Liver (tissue), 9 donors: Measurements from ENCODE around the gene RPS6KB2. TPM values are rescaled to one million over a fixed set of nuclear protein-coding genes. Genes with fewer than 3 reads are reported as not detected.

ENCODE experiments used
- DNase-seq: peaks from one replicate; pipeline ENCODE4 v3.0.0-alpha.2; 2017; ENCODE audit warnings: low spot score
- H3K27ac ChIP-seq, 2 donors: one replicate each; pipeline ENCODE4 v1.7.0; 2013; ENCODE audit warnings: inconsistent platforms in 2 of 2, low read length in 2 of 2, control low read depth in 1 of 2, low read depth in 1 of 2, mild to moderate bottlenecking in 1 of 2
- H3K27me3 ChIP-seq, 4 donors: one replicate each; pipeline versions ENCODE4 v1.6.1 to v1.7.0; 2013; ENCODE audit warnings: low read length in 3 of 4, inconsistent platforms in 1 of 4, mild to moderate bottlenecking in 1 of 4, moderate library complexity in 1 of 4; ENCODE audit not compliant: control insufficient read depth in 4 of 4, insufficient read depth in 4 of 4
- H3K36me3 ChIP-seq, 4 donors: one replicate each; pipeline versions ENCODE4 v1.6.1 to v1.7.0; 2013; ENCODE audit warnings: low read length in 3 of 4, mild to moderate bottlenecking in 3 of 4, low read depth in 1 of 4, moderate library complexity in 1 of 4; ENCODE audit not compliant: control insufficient read depth in 4 of 4, insufficient read depth in 3 of 4
- H3K4me1 ChIP-seq, 4 donors: one replicate each; pipeline versions ENCODE4 v1.6.1 to v1.7.0; 2013; ENCODE audit warnings: low read length in 3 of 4, mild to moderate bottlenecking in 3 of 4, moderate library complexity in 1 of 4; ENCODE audit not compliant: control insufficient read depth in 4 of 4, insufficient read depth in 4 of 4
- H3K4me3 ChIP-seq, 3 donors: one replicate each; pipeline versions ENCODE4 v1.6.1 to v1.7.0; 2013; ENCODE audit warnings: low read length in 3 of 3, control low read depth in 1 of 3, low read depth in 1 of 3, mild to moderate bottlenecking in 1 of 3
- H3K9ac ChIP-seq, 2 donors: one replicate each; pipeline ENCODE4 v1.7.0; 2013; ENCODE audit warnings: low read length in 2 of 2, mild to moderate bottlenecking in 2 of 2, moderate library complexity in 2 of 2, control low read depth in 1 of 2, low read depth in 1 of 2
- H3K9me3 ChIP-seq, 4 donors: one replicate each; pipeline versions ENCODE4 v1.6.1 to v1.7.0; 2013; ENCODE audit warnings: low read length in 3 of 4; ENCODE audit not compliant: control insufficient read depth in 4 of 4
- CTCF ChIP-seq: fragments of 150-350 bp; IDR thresholded peaks from 2 replicates; pipeline ENCODE4 v1.5.1; 2017; ENCODE audit warnings: improper control_type of control experiment, low read depth, low read length; ENCODE audit not compliant: missing input control
- EGR1 ChIP-seq, 2 donors: IDR thresholded peaks; 2 replicates each; pipeline ENCODE4 v1.6.1; 2016 to 2018; ENCODE audit warnings: antibody characterized with exemption in 2 of 2, low read depth in 2 of 2
- FOXA1 ChIP-seq: IDR thresholded peaks from 2 replicates; pipeline ENCODE4 v1.6.1; 2016; ENCODE audit warnings: antibody characterized with exemption
- FOXA2 ChIP-seq: IDR thresholded peaks from 2 replicates; pipeline ENCODE4 v1.6.1; 2016; ENCODE audit warnings: antibody characterized with exemption
- GABPA ChIP-seq, 2 donors: IDR thresholded peaks in 1 of 2; conservative IDR thresholded peaks in 1 of 2; 2 replicates each; pipeline ENCODE4 v1.6.1; 2016; ENCODE audit warnings: antibody characterized with exemption in 2 of 2, mild to moderate bottlenecking in 1 of 2, moderate library complexity in 1 of 2
- HNF4A ChIP-seq, 2 donors: conservative IDR thresholded peaks; 2 replicates each; pipeline ENCODE4 v1.6.1; 2016; ENCODE audit warnings: antibody characterized with exemption in 2 of 2, mild to moderate bottlenecking in 2 of 2
- HNF4G ChIP-seq: IDR thresholded peaks from 2 replicates; pipeline ENCODE4 v1.6.1; 2016; ENCODE audit warnings: antibody characterized with exemption
- JUND ChIP-seq, 2 donors: IDR thresholded peaks; 2 replicates each; pipeline ENCODE4 v1.6.1; 2016; ENCODE audit warnings: antibody characterized with exemption in 2 of 2
- NR2F2 ChIP-seq: IDR thresholded peaks from 2 replicates; pipeline ENCODE4 v1.6.1; 2016; ENCODE audit warnings: antibody characterized with exemption
- RAD21 ChIP-seq, 2 donors: IDR thresholded peaks; 2 replicates each; pipeline ENCODE4 v1.6.1; 2016; ENCODE audit warnings: antibody characterized with exemption in 2 of 2, mild to moderate bottlenecking in 2 of 2
- REST ChIP-seq: IDR thresholded peaks from 2 replicates; pipeline ENCODE4 v1.6.1; 2016; ENCODE audit warnings: antibody characterized with exemption, mild to moderate bottlenecking
- RXRA ChIP-seq, 2 donors: IDR thresholded peaks; 2 replicates each; pipeline ENCODE4 v1.6.1; 2017 to 2018; ENCODE audit warnings: antibody characterized with exemption in 2 of 2, mild to moderate bottlenecking in 1 of 2
- SP1 ChIP-seq: IDR thresholded peaks from 2 replicates; pipeline ENCODE4 v1.6.1; 2018; ENCODE audit warnings: antibody characterized with exemption, mild to moderate bottlenecking
- TAF1 ChIP-seq: conservative IDR thresholded peaks from 2 replicates; pipeline ENCODE4 v1.6.1; 2016; ENCODE audit warnings: antibody characterized with exemption, mild to moderate bottlenecking
- YY1 ChIP-seq: IDR thresholded peaks from 2 replicates; pipeline ENCODE4 v1.6.1; 2016; ENCODE audit warnings: antibody characterized with exemption, mild to moderate bottlenecking
- WGBS: extraction: QIAGEN DNeasy Blood & Tissue Kit; methylation state at CpG from one replicate; pipeline ENCODE4 v1.1.7; 2013; 5-methylcytosine and 5-hydroxymethylcytosine counted together
- polyA plus RNA-seq, 2 donors: library from polyadenylated mRNA; stranded (reverse) in 1 of 2; unstranded in 1 of 2; fragments of 200-250 nt in 1 of 2; fragments of >200 nt in 1 of 2; fragmentation: Nextera tagmentation in 1 of 2; extraction: Ambion mirVana in 1 of 2; gene quantifications; one replicate each; pipeline versions ENCODE4 v1.2.1 to v1.2.3, GENCODE V29; 2013 to 2015
- total RNA-seq, 2 donors: library from RNA; depleted of rRNA; stranded (reverse); fragments of >200 nt; gene quantifications; one replicate each; pipeline ENCODE4 v1.2.3, GENCODE V29; 2014
- TF ChIP-seq, protein P1 (sequence below): IDR thresholded peaks from 2 replicates; pipeline ENCODE4 v1.6.1; 2016; ENCODE audit warnings: antibody characterized with exemption
- TF ChIP-seq, protein P2 (sequence below): IDR thresholded peaks from 2 replicates; pipeline ENCODE4 v1.6.1; 2016; ENCODE audit warnings: antibody characterized with exemption
- TF ChIP-seq, protein P3 (sequence below): IDR thresholded peaks from 2 replicates; pipeline ENCODE4 v1.6.1; 2016; ENCODE audit warnings: antibody characterized with exemption
- donor health status: healthy.
- donor health status: healthy.
- donor health status: healthy.
- donor health status: healthy.
- donor health status: healthy.

Gene RPS6KB2
- total and polyA plus RNA-seq, 4 donors: 31.5 to 49.6 (median 37.7) TPM

GRCh38 chr11:67431346-67432249, 3.3 kb downstream of the RPS6KB2 start:
- H3K27ac ChIP-seq: no peak overlapping the region
- H3K4me3 ChIP-seq: no peak overlapping the region
- H3K27me3 ChIP-seq: no peaks in the 10 kb centered on the region
- 95% methylated on average over 24 of the region's 24 CpGs for WGBS
- H3K36me3 ChIP-seq: peaks cover 3 to 39% (median 8%) of the 10 kb centered on the region in 4 donors
- TF ChIP-seq TAF1 (no peak), CTCF (no peak), RAD21 (IDR thresholded peaks at IDR 0.05) (no peak), HNF4A (conservative IDR thresholded peaks at IDR 0.05) (no peak), GABPA (IDR thresholded peaks at IDR 0.05 in 1 of 2, conservative IDR thresholded peaks at IDR 0.05 in 1 of 2) (no peak)
- H3K4me1 ChIP-seq: peaks cover 3 to 19% (median 12%) of the 10 kb centered on the region in 4 donors
- no peaks in the 10 kb centered on the region for H3K9me3 ChIP-seq
- no peak for DNase-seq
- H3K9ac ChIP-seq: no peak overlapping the region

DNA sequence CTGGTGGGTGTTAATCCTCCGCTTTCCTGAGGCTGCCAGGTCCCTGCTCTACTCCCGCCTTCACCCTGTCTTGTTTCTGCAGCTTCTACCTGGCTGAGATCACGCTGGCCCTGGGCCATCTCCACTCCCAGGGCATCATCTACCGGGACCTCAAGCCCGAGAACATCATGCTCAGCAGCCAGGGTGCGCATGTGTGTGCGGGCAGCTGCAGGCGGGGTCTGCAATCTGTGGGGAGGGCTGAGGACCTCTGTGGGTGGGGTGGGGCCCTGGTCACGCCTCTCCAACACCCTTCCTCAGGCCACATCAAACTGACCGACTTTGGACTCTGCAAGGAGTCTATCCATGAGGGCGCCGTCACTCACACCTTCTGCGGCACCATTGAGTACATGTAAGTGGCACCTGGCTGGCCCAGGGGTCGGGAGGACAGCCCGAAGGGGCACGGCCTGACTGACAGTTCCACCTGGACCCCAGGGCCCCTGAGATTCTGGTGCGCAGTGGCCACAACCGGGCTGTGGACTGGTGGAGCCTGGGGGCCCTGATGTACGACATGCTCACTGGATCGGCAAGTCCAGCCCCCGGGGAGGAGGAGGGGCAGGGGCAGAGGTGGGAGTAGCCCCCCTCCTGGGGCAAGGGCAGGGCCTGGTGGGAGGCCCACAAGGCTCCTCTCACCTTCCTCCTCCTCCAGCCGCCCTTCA, 4.5 kb downstream of the RPS6KB2 start:
- 94% methylated on average over 22 of the region's 22 CpGs for WGBS
- no peak for TF ChIP-seq YY1
- no peak for TF ChIP-seq GABPA (IDR thresholded peaks at IDR 0.05 in 1 of 2, conservative IDR thresholded peaks at IDR 0.05 in 1 of 2)
- TF ChIP-seq REST: no peak
- TF ChIP-seq FOXA1: no peak
- TF ChIP-seq RXRA (IDR thresholded peaks at IDR 0.05): no peak
- TF ChIP-seq, protein P1, sequence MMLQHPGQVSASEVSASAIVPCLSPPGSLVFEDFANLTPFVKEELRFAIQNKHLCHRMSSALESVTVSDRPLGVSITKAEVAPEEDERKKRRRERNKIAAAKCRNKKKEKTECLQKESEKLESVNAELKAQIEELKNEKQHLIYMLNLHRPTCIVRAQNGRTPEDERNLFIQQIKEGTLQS: no peak
- TF ChIP-seq HNF4G: no peak
- TF ChIP-seq CTCF: no peak
- TF ChIP-seq, protein P2, sequence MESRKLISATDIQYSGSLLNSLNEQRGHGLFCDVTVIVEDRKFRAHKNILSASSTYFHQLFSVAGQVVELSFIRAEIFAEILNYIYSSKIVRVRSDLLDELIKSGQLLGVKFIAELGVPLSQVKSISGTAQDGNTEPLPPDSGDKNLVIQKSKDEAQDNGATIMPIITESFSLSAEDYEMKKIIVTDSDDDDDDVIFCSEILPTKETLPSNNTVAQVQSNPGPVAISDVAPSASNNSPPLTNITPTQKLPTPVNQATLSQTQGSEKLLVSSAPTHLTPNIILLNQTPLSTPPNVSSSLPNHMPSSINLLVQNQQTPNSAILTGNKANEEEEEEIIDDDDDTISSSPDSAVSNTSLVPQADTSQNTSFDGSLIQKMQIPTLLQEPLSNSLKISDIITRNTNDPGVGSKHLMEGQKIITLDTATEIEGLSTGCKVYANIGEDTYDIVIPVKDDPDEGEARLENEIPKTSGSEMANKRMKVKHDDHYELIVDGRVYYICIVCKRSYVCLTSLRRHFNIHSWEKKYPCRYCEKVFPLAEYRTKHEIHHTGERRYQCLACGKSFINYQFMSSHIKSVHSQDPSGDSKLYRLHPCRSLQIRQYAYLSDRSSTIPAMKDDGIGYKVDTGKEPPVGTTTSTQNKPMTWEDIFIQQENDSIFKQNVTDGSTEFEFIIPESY: no peak
- TF ChIP-seq TAF1: no peak
- TF ChIP-seq FOXA2: no peak
- TF ChIP-seq, protein P3, sequence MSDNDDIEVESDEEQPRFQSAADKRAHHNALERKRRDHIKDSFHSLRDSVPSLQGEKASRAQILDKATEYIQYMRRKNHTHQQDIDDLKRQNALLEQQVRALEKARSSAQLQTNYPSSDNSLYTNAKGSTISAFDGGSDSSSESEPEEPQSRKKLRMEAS: no peak
- TF ChIP-seq EGR1 (IDR thresholded peaks at IDR 0.05; ENCODE audit: low read depth in 2 of 2): no peak
- TF ChIP-seq NR2F2: no peak
- TF ChIP-seq HNF4A (conservative IDR thresholded peaks at IDR 0.05): no peak
- TF ChIP-seq JUND (IDR thresholded peaks at IDR 0.05): no peak
- no peak for TF ChIP-seq RAD21 (IDR thresholded peaks at IDR 0.05)
- no peak for TF ChIP-seq SP1
- no peak for DNase-seq
- Histone ChIP-seq H3K27ac (no peak overlapping the region), H3K9ac (no peak overlapping the region), H3K4me3 (no peak overlapping the region), H3K36me3 (peaks cover 3 to 42% (median 8%) of the 10 kb centered on the region in 4 donors), H3K4me1 (peaks cover 3 to 13% (median 10%) of the 10 kb centered on the region in 4 donors), H3K27me3 (no peaks in the 10 kb centered on the region), H3K9me3 (no peaks in the 10 kb centered on the region)
